Measurements from ENCODE around the gene ZFP92.

GRCh38 chrX:153457136-153457825, 46.0 kb downstream of the ZFP92 start:
- TF ChIP-seq CTCF (IDR thresholded peaks at IDR 0.05; ENCODE audit: control extremely low read depth in 1 of 3, insufficient read depth in 1 of 3, low read depth in 1 of 3, low read length in 3 of 3) (no peak), SP1 (IDR thresholded peaks at IDR 0.05; ENCODE audit: low read depth, low read length) (no peak), ATF2 (IDR thresholded peaks at IDR 0.05; ENCODE audit: low read length) (no peak), CBX8 (IDR thresholded peaks at IDR 0.05; ENCODE audit: borderline replicate concordance, low read depth, low read length) (no peak), NRF1 (IDR thresholded peaks at IDR 0.05; ENCODE audit: low read depth, low read length) (no peak), KDM5A (IDR thresholded peaks at IDR 0.05; ENCODE audit: low read length) (no peak), TAF1 (IDR thresholded peaks at IDR 0.05; ENCODE audit: low read depth, low read length) (no peak), HDAC2 (IDR thresholded peaks at IDR 0.05; ENCODE audit: borderline replicate concordance in 1 of 2, low read depth in 2 of 2, low read length in 2 of 2) (no peak), CREB1 (IDR thresholded peaks at IDR 0.05) (no peak), RFX5 (IDR thresholded peaks at IDR 0.05; ENCODE audit: borderline replicate concordance, low read depth, low read length) (no peak), USF2 (IDR thresholded peaks at IDR 0.05; ENCODE audit: low read length) (no peak)

Data from H1 (cell line).